T-helper 17 cell (primary cell): ENCODE measurements around the gene PPP1R12A. TPM values are rescaled to one million over a fixed set of nuclear protein-coding genes. Genes with fewer than 3 reads are reported as not detected.

Source experiments
- ATAC-seq: fragments of 150-1000 bp; cut with Tn5 transposase; 2 replicates; pipeline ENCODE4 v1.10.0; 2021; ENCODE audit warnings: mild to moderate bottlenecking, moderate library complexity
- DNase-seq, 3 donors: peaks; one replicate each; pipeline versions ENCODE4 v3.0.0 to v3.0.0-alpha.2; 2020 to 2021
- H3K9me3 ChIP-seq: one replicate; pipeline ENCODE4 v1.7.0; 2013; ENCODE audit warnings: low read length, mild to moderate bottlenecking; ENCODE audit not compliant: control insufficient read depth, poor library complexity, severe bottlenecking
- H3K27ac Mint-ChIP-seq: one replicate; pipeline ENCODE4 v1.8.0; 2022; ENCODE audit warnings: mild to moderate bottlenecking, moderate library complexity, mixed read lengths
- H3K27me3 Mint-ChIP-seq: one replicate; pipeline ENCODE4 v1.8.0; 2022; ENCODE audit warnings: mixed read lengths
- H3K36me3 Mint-ChIP-seq: one replicate; pipeline ENCODE4 v1.8.0; 2022; ENCODE audit warnings: low read depth, mixed read lengths
- H3K4me1 Mint-ChIP-seq: one replicate; pipeline ENCODE4 v1.8.0; 2022; ENCODE audit warnings: mild to moderate bottlenecking, mixed read lengths
- H3K4me3 Mint-ChIP-seq: one replicate; pipeline ENCODE4 v1.8.0; 2022; ENCODE audit warnings: mild to moderate bottlenecking, moderate library complexity, mixed read lengths
- total RNA-seq, 4 donors: library from RNA in 2 of 4; stranded (reverse) in 2 of 4; gene quantifications; one replicate each; pipeline ENCODE4 v1.2.3 and lab custom pipeline; 2022 to 2026

Gene PPP1R12A
- total RNA-seq, 2 donors from 2014 or later = 110 to 118 TPM

DNA sequence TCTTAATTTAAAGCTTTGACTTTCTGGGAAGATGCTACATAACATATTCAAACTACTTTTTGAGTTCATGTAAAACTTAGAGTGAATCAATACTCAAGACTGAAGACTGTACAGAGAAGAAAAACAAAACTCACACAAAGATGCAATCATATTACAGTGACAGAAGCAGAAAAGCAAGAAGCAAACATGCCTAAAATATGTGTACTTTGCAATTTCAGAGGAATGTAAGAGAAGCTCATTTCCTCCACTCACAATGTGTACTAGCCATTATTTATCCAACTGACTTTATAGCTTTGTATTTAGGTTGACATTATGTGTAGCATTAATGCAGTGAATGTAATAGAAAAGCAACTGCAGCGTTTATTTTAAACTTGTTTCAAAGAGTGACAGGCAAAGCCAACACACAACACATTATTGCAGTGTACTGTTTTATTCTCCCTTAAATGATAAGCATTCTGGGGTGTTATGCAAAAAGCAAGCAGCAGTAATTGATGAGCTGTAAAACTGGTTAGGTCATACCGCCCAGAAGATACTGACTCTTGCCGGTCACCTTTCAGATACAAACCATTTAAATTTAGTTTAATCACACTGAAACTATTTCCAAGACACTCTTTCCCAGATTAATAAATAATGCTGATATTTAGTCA is 156.0 kb downstream of the PPP1R12A start:
- H3K4me1 Mint-ChIP-seq = no peaks in the 10 kb centered on the region
- H3K4me3 Mint-ChIP-seq = no peak overlapping the region
- DNase-seq (no peak), ATAC-seq (no peak)
- H3K27ac Mint-ChIP-seq = no peak overlapping the region
- no peaks in the 10 kb centered on the region for H3K9me3 ChIP-seq
- no peaks in the 10 kb centered on the region for H3K27me3 Mint-ChIP-seq
- H3K36me3 Mint-ChIP-seq = no peaks in the 10 kb centered on the region

DNA sequence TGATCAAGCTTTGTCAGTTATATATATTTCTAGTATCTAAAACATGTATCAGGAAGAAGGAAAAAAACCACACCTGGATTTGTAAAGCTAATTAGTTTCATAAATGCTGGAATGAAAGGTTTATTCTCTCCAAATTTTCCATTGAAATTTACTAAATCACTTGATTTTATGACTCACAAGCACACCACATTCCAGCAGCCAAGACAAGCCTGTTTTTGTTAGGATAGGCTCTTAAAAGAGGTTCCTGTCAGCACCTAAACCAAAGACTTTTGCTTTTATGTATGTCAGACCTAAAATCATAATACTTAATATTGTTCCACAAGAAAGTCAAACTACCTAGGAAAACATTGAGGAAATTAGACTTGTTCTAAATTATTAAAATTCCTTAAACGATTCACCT is 158.8 kb downstream of the PPP1R12A start:
- Mint-ChIP-seq H3K4me3 (no peak overlapping the region), H3K27me3 (no peaks in the 10 kb centered on the region), H3K27ac (no peak overlapping the region), H3K4me1 (no peaks in the 10 kb centered on the region), H3K36me3 (no peaks in the 10 kb centered on the region)
- ATAC-seq (no peak), DNase-seq (no peak)
- H3K9me3 ChIP-seq = no peaks in the 10 kb centered on the region

DNA sequence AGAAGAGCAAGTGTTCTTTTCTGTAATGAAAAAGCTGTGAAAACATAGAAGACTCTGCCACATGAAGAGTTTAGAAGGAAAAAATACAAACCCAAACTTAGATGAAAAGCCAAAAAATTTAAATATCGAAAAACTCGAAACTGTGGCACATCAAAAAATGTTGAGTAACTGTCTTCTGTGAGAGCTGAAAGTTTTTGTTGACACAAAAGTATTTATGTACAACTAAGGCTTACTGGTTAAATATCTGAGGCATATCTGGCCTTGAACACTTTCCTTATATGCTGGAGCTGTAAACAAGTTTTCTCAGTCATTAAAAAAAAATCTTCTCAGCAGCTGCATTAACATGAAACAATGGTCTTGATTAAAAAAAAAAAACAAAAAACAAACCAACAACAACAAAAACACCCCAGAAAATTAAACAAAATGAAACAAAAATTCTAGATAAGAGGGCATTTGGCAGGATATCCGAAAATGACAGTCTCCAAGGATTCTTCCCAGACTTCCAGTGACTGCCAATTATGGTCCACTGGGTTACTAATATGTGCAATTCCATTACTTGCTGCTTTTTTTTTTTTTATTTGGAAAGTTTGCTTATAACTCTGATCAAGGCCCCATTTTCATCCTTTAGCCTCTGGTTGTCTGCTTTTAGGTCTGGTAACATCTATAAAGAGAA is 159.4 kb downstream of the PPP1R12A start:
- ATAC-seq (no peak), DNase-seq (no peak)
- Mint-ChIP-seq H3K27ac (no peak overlapping the region), H3K4me1 (no peaks in the 10 kb centered on the region), H3K27me3 (no peaks in the 10 kb centered on the region), H3K36me3 (no peaks in the 10 kb centered on the region), H3K4me3 (no peak overlapping the region)
- H3K9me3 ChIP-seq = no peaks in the 10 kb centered on the region

DNA sequence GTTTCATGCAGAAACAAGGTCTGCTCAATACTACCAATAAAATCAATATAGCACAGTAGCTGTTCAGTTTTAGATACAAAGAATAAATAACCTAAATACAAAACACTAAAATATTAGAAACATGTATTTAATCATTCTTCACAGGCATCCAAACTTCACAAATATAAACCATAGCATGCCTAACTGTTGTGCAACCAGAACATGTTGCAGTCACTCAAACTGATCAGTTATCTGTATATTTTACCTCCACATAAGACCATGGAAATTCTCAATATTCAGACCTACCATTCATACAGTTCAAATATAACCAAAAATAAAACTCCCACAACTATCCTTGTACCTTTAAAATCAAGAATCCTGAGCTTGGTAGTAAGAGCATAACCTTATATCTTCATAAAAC is 161.0 kb downstream of the PPP1R12A start:
- Mint-ChIP-seq H3K4me3 (no peak overlapping the region), H3K27me3 (no peaks in the 10 kb centered on the region), H3K4me1 (peaks cover 2% of the 10 kb centered on the region), H3K36me3 (no peaks in the 10 kb centered on the region), H3K27ac (no peak overlapping the region)
- no peak for DNase-seq
- no peak for ATAC-seq
- no peaks in the 10 kb centered on the region for H3K9me3 ChIP-seq

DNA sequence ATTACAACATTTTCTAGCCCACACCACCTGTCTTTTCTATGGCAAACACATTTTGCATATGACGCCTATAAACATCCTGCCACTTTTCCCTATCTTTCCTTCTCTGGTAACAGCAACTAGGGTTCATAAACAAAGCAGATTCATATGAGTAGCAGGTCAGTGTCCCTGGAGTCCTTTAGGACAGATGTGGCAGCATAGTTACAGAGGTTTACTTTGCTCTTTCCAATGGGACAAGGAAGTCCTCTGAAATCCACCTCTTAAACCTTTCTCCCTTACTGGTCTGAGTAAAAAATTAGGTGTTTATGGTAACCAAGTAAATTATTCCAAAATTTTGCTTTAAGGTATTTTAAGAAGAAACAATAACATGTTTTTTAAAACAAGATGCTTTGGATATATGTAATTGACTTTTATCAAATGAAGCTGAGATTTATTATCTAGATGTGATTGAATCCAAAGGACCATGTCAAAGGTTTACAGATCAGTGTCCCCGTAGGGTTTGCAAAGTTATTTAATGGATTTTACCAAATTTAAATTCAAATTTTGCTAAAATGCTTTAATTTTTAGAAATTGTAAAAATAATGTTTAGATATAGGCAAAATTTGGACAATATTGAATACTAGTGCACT is 164.9 kb downstream of the PPP1R12A start:
- no peaks in the 10 kb centered on the region for H3K27me3 Mint-ChIP-seq
- H3K4me1 Mint-ChIP-seq = peaks cover 2% of the 10 kb centered on the region
- no peak overlapping the region for H3K27ac Mint-ChIP-seq
- no peaks in the 10 kb centered on the region for H3K9me3 ChIP-seq
- DNase-seq (no peak), ATAC-seq (no peak)
- no peak overlapping the region for H3K4me3 Mint-ChIP-seq
- H3K36me3 Mint-ChIP-seq = no peaks in the 10 kb centered on the region

DNA sequence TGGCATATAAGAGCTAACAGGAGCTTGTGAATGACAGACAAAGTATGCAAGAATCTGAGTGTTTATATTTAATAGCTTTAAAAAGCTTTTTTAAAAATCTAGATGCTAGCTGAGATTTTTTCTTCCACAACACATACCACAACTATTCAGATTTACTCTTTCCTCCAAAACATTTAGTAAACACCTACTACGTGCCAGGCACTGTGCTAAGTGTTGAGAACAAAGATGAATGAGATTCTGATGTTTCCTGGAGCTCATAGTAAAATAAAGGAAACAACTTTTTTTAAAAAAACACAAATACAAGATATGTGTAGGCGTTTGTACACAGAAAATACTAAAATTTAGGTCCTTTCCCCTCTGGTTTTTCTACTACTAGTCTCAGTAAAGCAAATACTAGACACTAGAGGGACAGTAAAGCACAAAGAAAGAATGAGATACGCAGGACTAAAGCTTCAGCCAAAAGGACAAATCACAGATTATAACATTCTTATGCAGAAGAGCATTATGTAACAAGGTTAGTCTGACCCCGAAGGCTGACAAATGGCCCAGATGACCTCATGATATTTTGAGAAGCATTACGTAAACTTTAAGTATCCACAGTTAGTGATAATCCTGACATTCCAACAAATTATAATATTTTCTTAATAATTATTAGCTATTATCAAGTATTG is 165.6 kb downstream of the PPP1R12A start:
- Mint-ChIP-seq H3K27me3 (no peaks in the 10 kb centered on the region), H3K4me1 (peaks cover 2% of the 10 kb centered on the region), H3K4me3 (no peak overlapping the region), H3K36me3 (no peaks in the 10 kb centered on the region), H3K27ac (peak overlapping the region; percentile 21)
- ATAC-seq (no peak), DNase-seq (no peak)
- no peaks in the 10 kb centered on the region for H3K9me3 ChIP-seq

DNA sequence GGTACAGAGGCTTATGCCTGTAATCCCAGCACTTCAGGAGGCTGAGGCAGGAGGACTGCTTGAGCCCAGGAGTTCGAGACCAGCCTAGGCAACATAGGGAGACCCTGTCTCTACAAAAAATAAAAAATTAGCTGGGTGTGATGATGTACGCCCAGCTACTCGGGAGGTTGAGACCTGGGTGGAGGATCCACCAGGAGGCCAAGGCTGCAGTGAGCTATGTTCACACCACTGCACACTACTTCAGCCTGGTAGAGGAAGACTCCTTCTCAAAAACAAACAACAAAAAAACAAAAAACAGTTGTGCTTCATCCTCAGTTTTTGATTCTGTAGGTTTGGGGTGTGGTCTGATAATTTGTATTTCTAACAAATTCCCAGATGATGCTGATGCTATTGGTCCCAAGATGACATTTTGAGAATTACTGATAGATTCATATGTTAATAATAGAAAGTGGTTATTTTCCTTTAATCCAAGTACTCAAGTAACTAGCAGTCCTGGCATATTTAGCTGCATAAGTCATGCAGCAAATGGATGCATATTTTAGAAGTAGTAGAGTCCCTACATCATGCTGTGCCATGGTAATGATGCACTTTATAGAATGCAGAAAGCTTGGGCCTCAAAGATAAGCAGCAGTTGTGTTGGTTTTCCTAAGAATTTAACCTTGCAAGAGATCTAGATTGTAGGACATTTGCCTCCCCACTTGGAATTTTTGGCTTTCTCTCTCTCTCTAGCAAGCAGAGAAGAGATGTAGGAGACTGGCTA is 168.0 kb downstream of the PPP1R12A start:
- Mint-ChIP-seq H3K36me3 (no peaks in the 10 kb centered on the region), H3K4me3 (no peak overlapping the region), H3K27ac (no peak overlapping the region), H3K4me1 (peaks cover 2% of the 10 kb centered on the region), H3K27me3 (no peaks in the 10 kb centered on the region)
- ATAC-seq (no peak), DNase-seq (no peak)
- H3K9me3 ChIP-seq = no peaks in the 10 kb centered on the region

DNA sequence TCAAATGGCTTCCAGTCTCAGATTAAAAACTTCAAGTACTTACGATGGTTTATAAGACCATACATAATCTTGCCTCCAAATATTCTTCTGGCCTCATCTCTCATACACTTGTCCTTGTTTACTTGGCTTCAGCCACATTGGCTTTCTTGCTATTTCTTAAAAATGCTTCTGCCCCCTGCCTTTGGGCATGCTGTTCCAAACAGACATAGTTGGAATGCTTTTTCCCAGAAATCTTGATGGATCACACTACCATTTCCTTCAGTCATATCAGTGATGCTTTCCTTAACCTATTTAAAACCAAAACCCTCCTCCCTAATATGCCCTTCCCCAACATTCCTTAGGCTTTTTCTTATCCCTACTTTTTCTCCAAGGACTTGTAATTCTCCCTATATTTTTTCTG is 169.7 kb downstream of the PPP1R12A start:
- no peaks in the 10 kb centered on the region for H3K36me3 Mint-ChIP-seq

DNA sequence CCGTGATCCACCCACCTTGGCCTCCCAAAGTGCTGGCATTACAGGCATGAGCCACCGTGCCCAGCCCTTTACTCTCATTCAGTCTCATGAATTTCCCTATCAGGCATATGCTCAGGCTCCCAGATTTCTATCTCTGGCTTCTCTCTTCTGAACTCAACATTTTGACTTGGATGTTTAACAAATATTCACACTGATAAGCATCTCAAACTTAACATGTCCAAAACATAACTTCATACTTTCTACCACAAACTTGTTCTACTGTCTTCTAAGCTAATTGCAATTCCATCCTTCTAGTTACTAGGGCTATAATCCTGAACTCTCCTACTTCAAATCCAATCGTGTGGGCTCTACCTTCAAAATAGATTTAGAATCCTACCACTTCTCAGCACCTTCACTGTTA is 170.3 kb downstream of the PPP1R12A start:
- no peak for DNase-seq

More for the DNA sequence above, 169.7 kb downstream of the PPP1R12A start:
- H3K4me1 Mint-ChIP-seq = peaks cover 2% of the 10 kb centered on the region
- no peaks in the 10 kb centered on the region for H3K27me3 Mint-ChIP-seq
- H3K4me3 Mint-ChIP-seq = no peak overlapping the region
- ATAC-seq = no peak
- no peak overlapping the region for H3K27ac Mint-ChIP-seq
- H3K9me3 ChIP-seq = no peaks in the 10 kb centered on the region
- no peak for DNase-seq

DNA sequence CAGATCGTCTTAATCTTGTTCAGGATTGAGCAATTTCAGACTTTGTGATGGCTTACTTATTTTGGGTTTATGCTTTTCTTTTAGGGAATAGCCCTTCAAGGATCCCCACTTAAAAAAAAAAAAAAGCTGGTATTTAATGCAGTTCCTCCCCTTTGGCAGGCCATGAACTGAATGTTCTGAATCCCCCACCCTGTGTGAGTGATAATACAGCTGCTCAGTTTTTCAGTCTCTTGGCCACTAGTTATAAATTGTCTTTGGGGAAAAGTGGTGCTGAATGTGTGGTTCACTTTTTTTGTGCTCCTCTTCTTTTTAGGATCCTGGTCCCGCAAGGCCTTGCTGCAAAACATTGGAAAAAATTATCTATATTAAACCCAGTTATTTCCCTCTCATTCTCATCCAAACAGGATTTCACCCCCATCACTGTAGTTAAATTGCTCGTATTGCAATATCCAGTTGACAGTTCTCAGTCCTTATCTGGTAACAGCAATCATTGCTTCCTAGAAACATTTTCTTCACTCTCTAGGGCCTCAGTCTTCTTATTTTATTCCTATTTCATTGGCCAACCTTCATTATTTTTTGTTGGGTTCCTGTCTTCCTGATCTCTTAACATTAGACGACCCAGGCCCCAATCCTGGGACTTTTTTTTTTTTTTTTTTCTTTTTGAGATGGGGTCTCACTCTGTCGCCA is 171.0 kb downstream of the PPP1R12A start:
- no peak for DNase-seq
- no peak for ATAC-seq
- H3K27ac Mint-ChIP-seq = no peak overlapping the region
- no peaks in the 10 kb centered on the region for H3K27me3 Mint-ChIP-seq
- no peaks in the 10 kb centered on the region for H3K36me3 Mint-ChIP-seq
- no peaks in the 10 kb centered on the region for H3K4me1 Mint-ChIP-seq
- H3K4me3 Mint-ChIP-seq = no peak overlapping the region
- H3K9me3 ChIP-seq = no peaks in the 10 kb centered on the region

More for the DNA sequence above, 170.3 kb downstream of the PPP1R12A start:
- H3K27ac Mint-ChIP-seq = no peak overlapping the region
- H3K4me3 Mint-ChIP-seq = no peak overlapping the region
- no peak for ATAC-seq
- no peaks in the 10 kb centered on the region for H3K9me3 ChIP-seq
- H3K36me3 Mint-ChIP-seq = no peaks in the 10 kb centered on the region
- H3K27me3 Mint-ChIP-seq = no peaks in the 10 kb centered on the region
- H3K4me1 Mint-ChIP-seq = no peaks in the 10 kb centered on the region

DNA sequence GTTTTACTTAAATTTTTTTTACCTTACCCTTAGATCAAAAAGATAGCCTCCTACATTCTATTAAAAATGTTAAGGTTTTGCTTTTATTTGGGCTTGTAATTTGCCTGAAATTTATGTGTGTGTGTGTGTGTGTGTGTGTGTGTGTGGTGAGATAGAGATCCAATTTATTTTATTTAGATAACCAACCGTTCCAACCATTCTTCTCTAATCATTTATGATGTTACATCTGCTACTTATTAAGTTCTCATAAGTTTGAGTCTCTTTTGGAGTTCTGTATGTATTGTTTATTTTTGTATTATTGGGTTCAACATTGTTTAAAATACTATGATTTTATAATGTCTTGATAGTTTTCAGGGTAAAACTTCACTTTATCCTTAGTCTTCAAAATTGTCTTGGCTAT is 173.6 kb downstream of the PPP1R12A start:
- H3K4me1 Mint-ChIP-seq = no peaks in the 10 kb centered on the region
- ATAC-seq (no peak), DNase-seq (no peak)
- H3K27ac Mint-ChIP-seq = no peak overlapping the region
- H3K27me3 Mint-ChIP-seq = no peaks in the 10 kb centered on the region
- no peaks in the 10 kb centered on the region for H3K36me3 Mint-ChIP-seq
- no peaks in the 10 kb centered on the region for H3K9me3 ChIP-seq
- H3K4me3 Mint-ChIP-seq = no peak overlapping the region

DNA sequence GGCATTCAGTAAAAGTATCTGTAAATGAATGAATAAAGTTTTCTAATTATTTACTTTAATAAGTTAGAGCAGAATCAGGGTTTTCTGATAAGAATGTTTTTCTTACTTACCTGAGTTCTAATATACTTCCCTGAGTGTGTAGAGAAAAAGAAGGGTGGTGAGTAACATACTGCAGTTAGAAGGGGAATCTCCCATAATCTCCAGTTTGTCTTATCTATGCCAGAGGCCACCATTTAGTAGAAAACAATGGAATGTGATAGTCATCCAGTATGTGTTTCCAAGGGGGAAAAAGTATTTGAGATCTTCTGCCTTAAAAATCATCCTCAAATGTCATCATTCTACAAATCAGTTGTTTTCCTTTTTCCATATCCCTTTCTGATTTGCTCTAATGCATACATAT is 187.6 kb downstream of the PPP1R12A start:
- H3K9me3 ChIP-seq = no peaks in the 10 kb centered on the region
- ATAC-seq (no peak), DNase-seq (no peak)
- Mint-ChIP-seq H3K4me1 (no peaks in the 10 kb centered on the region), H3K27ac (no peak overlapping the region), H3K27me3 (peaks cover 15% of the 10 kb centered on the region), H3K4me3 (no peak overlapping the region), H3K36me3 (no peaks in the 10 kb centered on the region)
